Thoracic aorta (tissue), 2 donors: ENCODE measurements around the gene KCTD20. TPM values are rescaled to one million over a fixed set of nuclear protein-coding genes. Genes with fewer than 3 reads are reported as not detected.
"Not testable (repeated sequence)": the region's sequence is repeated elsewhere in the genome, so short reads cannot be mapped to it uniquely, and the experiment has no call there.

Experiments
- ATAC-seq: fragments of 150-250 bp; one replicate; pipeline ENCODE4 v1.8.0; 2017; ENCODE audit warnings: low read depth; ENCODE audit not compliant: insufficient number of reproducible peaks, low FRiP score
- DNase-seq: peaks from one replicate; pipeline ENCODE4 v3.0.0-alpha.2; 2020; ENCODE audit warnings: low spot score
- H3K27ac ChIP-seq, 2 donors: fragments of 200-600 bp; sonication (generic); 1 replicate in 1 of 2; 2 replicates in 1 of 2; pipeline ENCODE4 v1.5.1; 2016; ENCODE audit warnings: mild to moderate bottlenecking in 2 of 2, moderate library complexity in 2 of 2
- H3K27me3 ChIP-seq: fragments of 200-600 bp; sonication (generic); replicated peaks from 2 replicates; pipeline ENCODE4 v1.6.0; 2016; ENCODE audit warnings: mild to moderate bottlenecking; ENCODE audit not compliant: insufficient read depth
- H3K36me3 ChIP-seq: fragments of 200-600 bp; sonication (generic); one replicate; pipeline ENCODE4 v1.5.1; 2016
- H3K4me1 ChIP-seq, 2 donors: fragments of 200-600 bp; sonication (generic); 1 replicate in 1 of 2; 2 replicates in 1 of 2; pipeline versions ENCODE4 v1.5.1 to v1.6.0; 2016; ENCODE audit warnings: low read depth in 2 of 2, mild to moderate bottlenecking in 1 of 2; ENCODE audit not compliant: control insufficient read depth in 1 of 2
- H3K4me3 ChIP-seq: fragments of 200-600 bp; sonication (generic); 2 replicates; pipeline ENCODE4 v1.5.1; 2016; ENCODE audit warnings: mild to moderate bottlenecking
- H3K9me3 ChIP-seq: fragments of 200-600 bp; sonication (generic); 2 replicates; pipeline ENCODE4 v1.5.1; 2016
- CTCF ChIP-seq: fragments of 200-600 bp; sonication (generic); IDR thresholded peaks from one replicate; pipeline ENCODE4 v1.5.1; 2019; ENCODE audit warnings: antibody characterized with exemption
- total RNA-seq, 2 donors: library from RNA; depleted of rRNA; stranded (reverse); fragments of >200 nt; gene quantifications; one replicate each; pipeline versions ENCODE4 v1.1.0 to v1.2.3, GENCODE V29; 2016

The KCTD20 gene
- total RNA-seq, 2 donors from 2014 or later: 63.5 to 72.0 TPM

- no peaks in the 10 kb centered on the region for H3K4me1 ChIP-seq
- H3K36me3 ChIP-seq: no peaks in the 10 kb centered on the region
- H3K9me3 ChIP-seq: no peaks in the 10 kb centered on the region
- no peak for TF ChIP-seq CTCF
- no peak overlapping the region for H3K27ac ChIP-seq
- DNase-seq (no peak), ATAC-seq (no peak)
- no peak overlapping the region for H3K4me3 ChIP-seq
- no peaks in the 10 kb centered on the region for H3K27me3 ChIP-seq
Measured at GRCh38 chr6:36469148-36469661, 26.4 kb downstream of the KCTD20 start.

- H3K27me3 ChIP-seq: no peaks in the 10 kb centered on the region
- TF ChIP-seq CTCF: no peak
- H3K4me3 ChIP-seq: no peak overlapping the region
- H3K36me3 ChIP-seq: no peaks in the 10 kb centered on the region
- no peak for DNase-seq
- no peaks in the 10 kb centered on the region for H3K4me1 ChIP-seq
- H3K27ac ChIP-seq: no peak overlapping the region
- ATAC-seq: no peak
- H3K9me3 ChIP-seq: no peaks in the 10 kb centered on the region
Measured at GRCh38 chr6:36469946-36470345, 27.1 kb downstream of the KCTD20 start.

- TF ChIP-seq CTCF: no peak
- Histone ChIP-seq H3K4me1 (no peaks in the 10 kb centered on the region), H3K27ac (no peak overlapping the region), H3K27me3 (no peaks in the 10 kb centered on the region), H3K9me3 (no peaks in the 10 kb centered on the region), H3K36me3 (peaks cover 28% of the 10 kb centered on the region), H3K4me3 (no peak overlapping the region)
- no peak for DNase-seq
- ATAC-seq: no peak
Measured at GRCh38 chr6:36478051-36478526, 35.3 kb downstream of the KCTD20 start.

GRCh38 chr6:36479256-36479655, 36.5 kb downstream of the KCTD20 start:
- DNase-seq (no peak), ATAC-seq (no peak)
- H3K4me1 ChIP-seq: no peaks in the 10 kb centered on the region

GRCh38 chr6:36483326-36483725, 40.5 kb downstream of the KCTD20 start:
- not testable (repeated sequence) for H3K9me3 ChIP-seq, H3K27me3 ChIP-seq, H3K4me3 ChIP-seq, H3K4me1 ChIP-seq, ATAC-seq, DNase-seq, H3K27ac ChIP-seq
- H3K36me3 ChIP-seq: peaks cover 36% of the 10 kb centered on the region

More at GRCh38 chr6:36479256-36479655, 36.5 kb downstream of the KCTD20 start:
- no peak for TF ChIP-seq CTCF
- H3K4me3 ChIP-seq: no peak overlapping the region
- H3K36me3 ChIP-seq: peaks cover 28% of the 10 kb centered on the region
- H3K27ac ChIP-seq: no peak overlapping the region
- no peaks in the 10 kb centered on the region for H3K27me3 ChIP-seq
- no peaks in the 10 kb centered on the region for H3K9me3 ChIP-seq

GRCh38 chr6:36484736-36485135, 41.9 kb downstream of the KCTD20 start:
- Histone ChIP-seq H3K9me3 (no peaks in the 10 kb centered on the region), H3K4me1 (peaks cover 0 to 7% of the 10 kb centered on the region in 2 donors), H3K36me3 (peaks cover 28% of the 10 kb centered on the region), H3K4me3 (no peak overlapping the region), H3K27ac (no peak overlapping the region), H3K27me3 (no peaks in the 10 kb centered on the region)
- no peak for ATAC-seq
- TF ChIP-seq CTCF: no peak
- DNase-seq: no peak
